HG03039 (cell line): ENCODE results near the gene CA14.
A peak's percentile ranks its signal among the peaks of the same experiment; 100 is the strongest.
"Not testable (repeated sequence)": the region's sequence is repeated elsewhere in the genome, so short reads cannot be mapped to it uniquely, and the experiment has no call there.

Experiments
- ATAC-seq: cut with Tn5 transposase; IDR thresholded peaks from one replicate; pipeline ENCODE4 v1.9.1; 2021; ENCODE audit warnings: mild to moderate bottlenecking, moderate library complexity; ENCODE audit not compliant: unreplicated experiment

The CA14 gene

DNA sequence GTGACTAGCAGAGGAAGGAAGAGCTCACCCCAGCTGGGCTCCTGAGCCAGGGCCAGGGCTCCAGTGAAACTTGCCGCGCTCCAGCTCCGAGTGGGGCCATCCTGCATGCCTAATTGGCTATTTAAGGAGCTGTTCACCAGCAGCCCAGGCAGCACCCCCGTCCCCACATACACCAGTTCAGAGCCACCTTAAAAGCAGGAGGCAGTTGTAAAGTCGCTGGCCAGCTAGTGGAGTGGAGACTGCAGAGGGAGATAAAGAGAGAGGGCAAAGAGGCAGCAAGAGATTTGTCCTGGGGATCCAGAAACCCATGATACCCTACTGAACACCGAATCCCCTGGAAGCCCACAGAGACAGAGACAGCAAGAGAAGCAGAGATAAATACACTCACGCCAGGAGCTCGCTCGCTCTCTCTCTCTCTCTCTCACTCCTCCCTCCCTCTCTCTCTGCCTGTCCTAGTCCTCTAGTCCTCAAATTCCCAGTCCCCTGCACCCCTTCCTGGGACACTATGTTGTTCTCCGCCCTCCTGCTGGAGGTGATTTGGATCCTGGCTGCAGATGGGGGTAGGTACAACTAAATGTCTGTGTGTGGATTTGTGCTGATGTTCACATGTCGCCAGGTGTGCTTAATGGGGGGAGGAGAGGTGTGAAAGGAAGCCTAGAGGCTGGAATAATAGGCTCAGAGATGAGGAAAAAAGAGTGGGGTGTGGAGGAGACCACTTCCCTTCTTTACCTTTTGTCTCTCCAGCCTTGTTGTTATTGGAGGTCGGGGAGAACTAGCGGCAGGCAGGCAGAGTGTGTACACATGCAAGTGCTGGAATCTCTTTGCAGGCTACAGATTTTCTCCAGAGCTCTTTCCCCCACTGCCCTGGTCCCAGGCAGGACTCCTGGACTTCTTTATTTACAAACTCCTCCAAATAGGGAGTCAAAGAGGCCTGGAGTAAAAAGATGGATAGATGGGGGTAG lies at the start of gene CA14:
Gene CA14, plus strand, starts transcription at position 151 of the 962 bp plus-strand sequence. Its CDS starts 355 bp downstream, at position 506.
- ATAC-seq = no peak

GRCh38 chr1:150208460-150208859 lies 49.1 kb upstream of the CA14 start:
- not testable (repeated sequence) for ATAC-seq

DNA sequence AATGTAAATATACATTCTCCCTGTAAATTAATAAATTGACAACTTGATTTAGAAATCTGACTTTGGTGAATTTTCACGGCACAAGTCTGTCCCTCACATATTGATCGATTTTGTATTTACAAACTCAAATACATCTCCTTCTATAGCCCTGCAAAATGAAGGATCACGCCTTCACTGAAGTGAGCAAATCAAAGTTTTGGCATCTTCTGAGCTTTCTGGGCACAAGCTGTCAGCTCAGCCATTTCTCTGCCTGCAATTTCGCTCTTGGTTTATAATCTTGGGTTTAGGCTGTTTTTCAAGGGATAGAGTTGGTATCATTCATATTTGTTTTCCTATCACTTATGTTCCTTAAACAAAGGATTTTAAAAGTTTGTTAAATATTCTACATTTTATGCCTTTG lies 47.5 kb upstream of the CA14 start:
- no peak for ATAC-seq

DNA sequence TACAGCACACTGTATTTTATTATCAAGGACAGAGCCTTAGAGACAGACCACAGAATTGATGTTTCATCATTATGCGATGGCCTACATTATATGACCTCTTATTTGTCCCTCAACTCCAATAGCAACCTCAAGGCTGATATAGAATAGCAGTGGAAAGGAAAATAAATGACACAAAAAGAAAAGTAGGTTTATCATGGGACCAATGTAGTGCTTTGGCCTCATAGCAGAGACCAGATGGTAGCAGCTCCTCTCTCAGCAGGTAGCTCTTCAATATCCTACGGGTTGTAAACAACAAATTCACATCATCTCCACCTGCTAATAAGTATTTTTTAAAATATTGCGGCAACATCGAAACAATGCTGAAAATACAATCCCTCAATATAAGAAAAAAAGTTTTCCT lies 46.9 kb upstream of the CA14 start:
- no peak for ATAC-seq

GRCh38 chr1:150212070-150212469 lies 45.5 kb upstream of the CA14 start:
- ATAC-seq = no peak

DNA sequence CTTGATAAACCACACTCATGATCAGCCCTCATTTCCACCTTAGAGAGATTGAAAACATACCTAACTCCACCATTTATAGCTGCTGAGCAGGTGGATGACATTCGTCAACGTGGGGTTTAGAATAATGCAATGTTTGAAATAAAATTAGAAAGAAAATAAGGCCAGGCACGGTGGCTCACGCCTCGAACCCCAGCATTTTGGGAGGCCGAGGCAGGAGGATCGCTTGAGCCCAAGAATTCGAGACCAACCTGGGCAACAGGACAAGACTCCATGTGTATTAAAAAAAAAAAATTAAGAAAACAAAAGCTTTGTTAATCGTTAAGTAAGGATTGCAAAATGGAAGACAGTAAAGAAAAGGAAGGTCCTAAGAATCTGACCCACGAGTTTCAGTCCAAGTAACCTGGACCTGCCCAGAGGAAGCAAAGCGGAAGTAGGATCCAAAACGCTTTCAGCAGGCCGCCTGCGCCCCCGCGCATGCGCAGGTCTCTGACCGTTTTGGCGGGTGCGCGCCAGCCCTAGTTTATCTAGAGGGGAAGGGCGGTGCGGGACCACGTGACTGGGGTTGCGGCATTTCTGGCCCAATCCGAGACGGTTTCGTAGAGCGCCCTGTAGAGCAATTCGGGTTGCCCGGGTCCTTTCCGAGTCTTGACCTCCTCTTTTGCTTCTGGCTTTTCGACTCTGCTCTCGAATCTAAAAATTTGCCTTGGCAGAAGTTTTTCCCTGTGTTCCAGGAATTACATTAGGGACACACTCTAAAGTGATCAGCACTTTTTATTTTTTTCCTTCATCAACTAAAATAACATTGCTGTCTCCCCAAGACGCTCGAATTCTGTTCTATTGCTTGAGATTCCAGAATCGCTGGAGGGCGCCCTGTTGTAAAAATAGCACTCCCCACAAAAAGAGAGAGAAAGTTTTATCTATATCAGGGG lies 44.1 kb upstream of the CA14 start:
- ATAC-seq = peak; percentile 77

- not testable (repeated sequence) for ATAC-seq
These were observed 43.3 kb upstream of the CA14 start for GRCh38 chr1:150214099-150214756.

GRCh38 chr1:150215855-150216254 lies 41.7 kb upstream of the CA14 start:
- not testable (repeated sequence) for ATAC-seq

GRCh38 chr1:150221552-150221951 lies 36.0 kb upstream of the CA14 start:
- ATAC-seq = no peak

- no peak for ATAC-seq
These were observed 32.6 kb upstream of the CA14 start for GRCh38 chr1:150224983-150225382.

GRCh38 chr1:150225546-150225945 lies 32.0 kb upstream of the CA14 start:
- no peak for ATAC-seq

GRCh38 chr1:150226486-150226885 lies 31.1 kb upstream of the CA14 start:
- ATAC-seq = no peak

DNA sequence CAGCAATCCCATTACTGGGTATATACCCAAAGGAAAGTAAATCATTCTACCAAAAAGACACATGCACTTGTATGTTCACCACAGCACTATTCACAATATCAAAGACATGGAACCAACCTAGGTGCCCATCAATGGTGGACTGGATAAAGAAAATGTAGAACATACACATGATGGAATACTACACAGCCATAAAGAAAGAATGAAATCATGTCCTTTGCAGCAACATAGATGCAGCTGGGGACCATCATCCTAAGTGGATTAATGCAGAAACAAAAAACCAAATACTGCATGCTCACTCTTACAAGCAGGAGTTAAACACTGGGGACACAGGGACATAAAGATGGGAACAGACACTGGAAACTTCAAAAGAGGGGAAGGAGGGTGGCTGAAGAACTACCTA lies 30.3 kb upstream of the CA14 start:
- ATAC-seq = no peak

GRCh38 chr1:150228246-150228645 lies 29.3 kb upstream of the CA14 start:
- ATAC-seq = not testable (repeated sequence)

- ATAC-seq = not testable (repeated sequence)
These were observed 24.7 kb upstream of the CA14 start for GRCh38 chr1:150232921-150233320.

DNA sequence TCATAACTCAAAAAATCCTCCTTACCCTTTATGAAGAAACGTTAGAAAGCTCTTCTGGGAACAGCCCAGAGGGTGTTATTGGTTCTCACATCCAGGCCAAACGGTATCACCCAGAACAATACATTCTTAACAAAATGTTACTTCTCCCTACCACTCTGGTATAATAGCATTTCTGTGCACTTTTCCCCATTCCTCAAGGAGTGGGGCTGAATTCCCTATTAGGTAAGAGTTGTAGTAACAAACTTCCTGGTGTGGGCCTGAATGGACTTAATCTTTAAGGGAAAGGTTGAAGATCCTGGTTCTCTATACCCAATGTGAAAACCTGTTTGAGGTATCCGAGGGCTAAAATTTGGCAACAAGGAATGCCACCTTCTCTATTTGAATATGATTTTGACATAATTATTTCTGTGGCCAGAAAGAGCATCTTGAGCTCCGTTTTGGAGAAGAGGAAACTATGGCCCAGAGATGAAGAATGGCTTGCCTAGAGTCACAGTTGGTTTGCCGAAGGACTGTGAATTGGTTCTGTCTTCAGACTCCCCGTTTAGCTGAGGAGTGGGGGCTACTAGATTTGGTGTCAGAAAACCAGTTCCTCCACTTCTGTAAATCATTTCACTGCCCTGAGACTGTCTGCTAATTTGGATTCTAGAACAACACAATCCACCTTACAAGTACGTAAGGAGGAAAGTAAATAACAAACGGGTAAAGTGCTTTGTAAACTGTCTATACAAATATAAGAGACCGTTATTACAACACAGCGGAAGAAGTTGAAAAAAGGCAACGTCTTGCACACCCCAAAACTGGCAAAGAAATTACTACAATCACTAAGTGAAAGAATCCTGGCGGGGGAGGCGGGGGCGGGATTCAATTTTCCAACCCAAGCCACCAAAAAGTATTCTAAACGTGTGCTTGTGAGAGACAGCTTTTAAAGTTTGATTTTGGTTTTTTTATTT lies 23.9 kb upstream of the CA14 start:
- ATAC-seq = no peak

- ATAC-seq = no peak
These were observed 23.3 kb upstream of the CA14 start for GRCh38 chr1:150234309-150234565.

- peak; percentile 42 for ATAC-seq
These were observed 22.8 kb upstream of the CA14 start for GRCh38 chr1:150234566-150235293.

DNA sequence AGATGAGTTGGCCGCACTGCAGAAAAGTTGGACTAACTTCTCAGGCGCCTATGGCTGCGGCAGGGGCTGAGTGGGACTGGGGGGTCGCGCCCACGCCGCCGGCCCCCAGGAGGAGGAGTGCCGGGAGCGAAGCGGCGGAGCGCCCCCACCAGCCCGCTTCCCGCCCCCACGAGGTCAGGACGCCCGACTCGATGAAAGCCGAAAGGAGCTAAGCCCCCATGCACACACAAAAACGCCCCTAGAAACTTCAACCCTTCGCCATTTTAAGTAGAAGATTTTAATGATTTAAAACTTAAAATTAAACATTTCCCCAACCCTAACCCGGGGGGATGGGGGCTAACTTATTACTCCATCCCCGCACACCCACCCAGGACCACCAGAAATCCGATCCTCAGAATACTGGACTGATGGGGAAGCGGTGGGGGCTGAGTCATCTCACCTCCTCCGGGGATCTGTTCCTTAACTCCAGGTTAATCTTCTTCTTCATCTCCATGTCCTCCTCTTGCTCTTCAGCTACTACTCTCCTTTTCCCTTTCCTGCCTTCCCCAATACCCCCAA lies 22.2 kb upstream of the CA14 start:
- ATAC-seq = no peak
